Astrocyte (in vitro differentiated cells and primary cell): ENCODE data around the gene SLC38A8.

ENCODE experiments used
- CTCF ChIP-seq: IDR thresholded peaks from 2 replicates; pipeline ENCODE4 v1.5.1; 2011; ENCODE audit warnings: low read depth, mild to moderate bottlenecking, inconsistent platforms, low read length, moderate library complexity; ENCODE audit not compliant: insufficient read depth
- EZH2 ChIP-seq: IDR thresholded peaks from 2 replicates; pipeline ENCODE4 v1.6.1; 2012; ENCODE audit warnings: mild to moderate bottlenecking, low read length, inconsistent platforms; ENCODE audit not compliant: insufficient read depth

GRCh38 chr16:83975590-83976260 is 66.9 kb downstream of the SLC38A8 start:
- TF ChIP-seq EZH2, result no peak
- TF ChIP-seq CTCF, result no peak
